CMK (cell line): ENCODE data around the gene TTLL12.
"Not testable (repeated sequence)": the region's sequence is repeated elsewhere in the genome, so short reads cannot be mapped to it uniquely, and the experiment has no call there.

Source experiments
- DNase-seq: peaks from one replicate; pipeline ENCODE4 v3.0.0-alpha.2; 2010; ENCODE audit warnings: low read depth

TTLL12 gene

GRCh38 chr22:43153899-43154298 lies 33.0 kb downstream of the TTLL12 start:
- no peak for DNase-seq

- no peak for DNase-seq
Measured at GRCh38 chr22:43152357-43153071, 34.4 kb downstream of the TTLL12 start.

- DNase-seq, result no peak
Measured at GRCh38 chr22:43152003-43152356, 35.0 kb downstream of the TTLL12 start.

DNA sequence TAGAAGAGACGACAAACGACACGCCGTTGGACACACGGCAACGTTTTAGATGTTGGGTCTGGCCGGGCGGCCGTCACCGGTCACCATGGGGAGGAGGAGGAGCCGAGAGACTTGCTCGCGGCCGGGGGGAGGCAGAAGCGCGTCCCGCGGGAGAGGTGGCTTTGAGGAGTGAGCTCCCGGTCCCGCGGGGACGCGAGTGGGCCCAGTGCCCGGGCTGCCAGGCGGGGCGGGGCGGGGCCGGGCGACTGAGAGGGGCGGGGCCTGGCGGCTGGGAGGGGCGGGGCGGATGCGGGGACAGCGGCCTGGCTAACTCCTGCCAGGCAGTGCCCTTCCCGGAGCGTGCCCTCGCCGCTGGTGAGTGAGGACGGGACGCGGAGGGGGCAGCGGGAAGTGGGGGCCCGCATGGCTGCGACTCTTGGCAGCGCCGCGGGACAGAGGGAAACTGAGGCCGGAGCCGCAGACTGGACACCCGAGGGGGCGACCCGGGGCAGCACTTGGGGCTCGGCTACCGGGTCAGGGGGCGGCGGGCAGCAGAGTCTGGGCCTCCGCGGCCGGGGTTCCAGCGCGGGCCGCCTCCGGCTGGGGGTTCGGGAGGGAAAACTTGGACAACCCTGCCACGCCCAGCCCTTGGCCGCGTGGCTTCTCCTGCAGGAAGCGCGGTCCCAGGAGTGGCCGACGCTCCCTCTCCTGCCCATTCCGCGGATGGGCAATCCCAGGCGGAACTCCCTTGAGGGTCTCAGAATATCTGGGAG lies 35.5 kb downstream of the TTLL12 start, which contains the start of gene TSPO:
TSPO (plus strand) TSS at position 309 of the 752 bp plus-strand sequence. CDS start 7,680 bp downstream, outside the sequence.
- DNase-seq, result peak; percentile 45

DNA sequence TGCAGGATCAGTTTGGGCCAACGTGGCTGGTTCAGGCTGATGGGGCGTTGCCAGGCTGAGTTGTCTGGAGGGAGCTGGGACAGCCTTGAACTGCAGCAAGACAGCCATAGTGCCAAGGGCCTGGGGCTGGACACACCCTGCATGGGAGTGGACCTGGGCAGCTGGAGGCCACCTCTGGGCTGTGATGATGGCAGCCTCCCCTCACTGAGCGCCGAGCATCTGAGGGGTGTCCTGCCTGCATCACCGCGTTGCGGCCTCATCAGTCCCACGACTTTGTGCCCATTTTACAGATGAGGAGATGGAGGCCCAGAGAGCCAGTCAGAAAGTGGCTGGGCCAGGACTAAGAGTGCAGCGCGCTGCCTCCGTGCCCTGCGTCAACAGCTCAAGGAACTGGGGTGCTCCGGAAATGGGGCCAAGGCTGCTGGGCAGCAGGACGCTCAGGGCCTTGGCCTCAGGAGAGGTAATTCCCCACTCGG lies 36.2 kb downstream of the TTLL12 start:
- DNase-seq, result no peak

- DNase-seq, result no peak
Measured at GRCh38 chr22:43148581-43148980, 38.4 kb downstream of the TTLL12 start.

DNA sequence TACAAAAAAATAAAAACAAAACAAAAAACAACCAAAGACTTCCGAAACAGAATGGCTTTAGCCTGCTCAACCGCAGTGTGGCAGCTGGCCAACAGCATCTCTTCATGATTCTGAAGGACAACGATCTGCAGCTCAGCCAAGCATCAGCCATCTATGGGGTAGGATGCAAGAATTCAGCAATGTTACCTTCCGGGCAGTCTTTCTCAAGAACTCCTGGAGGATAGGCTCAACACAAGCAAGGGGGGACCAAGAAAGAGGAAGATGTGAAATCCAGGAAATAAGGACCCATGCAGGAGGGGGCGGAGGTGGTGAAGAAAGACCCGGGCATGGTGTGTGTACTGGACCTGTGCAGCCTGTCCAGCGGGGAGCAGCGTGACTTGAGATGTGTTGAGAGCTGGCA lies 39.1 kb downstream of the TTLL12 start:
- DNase-seq, result no peak

GRCh38 chr22:43146332-43146731 lies 40.6 kb downstream of the TTLL12 start:
- not testable (repeated sequence) for DNase-seq

- DNase-seq, result not testable (repeated sequence)
Measured at GRCh38 chr22:43145371-43145770, 41.6 kb downstream of the TTLL12 start.

GRCh38 chr22:43144949-43145348 lies 42.0 kb downstream of the TTLL12 start:
- no peak for DNase-seq

- peak; percentile 60 for DNase-seq
Measured at GRCh38 chr22:43142880-43143562, 43.9 kb downstream of the TTLL12 start, which contains the start of gene MCAT. Gene MCAT, minus strand, starts transcription at chr22:43143398. Its CDS starts 50 bp downstream, at chr22:43143348.

DNA sequence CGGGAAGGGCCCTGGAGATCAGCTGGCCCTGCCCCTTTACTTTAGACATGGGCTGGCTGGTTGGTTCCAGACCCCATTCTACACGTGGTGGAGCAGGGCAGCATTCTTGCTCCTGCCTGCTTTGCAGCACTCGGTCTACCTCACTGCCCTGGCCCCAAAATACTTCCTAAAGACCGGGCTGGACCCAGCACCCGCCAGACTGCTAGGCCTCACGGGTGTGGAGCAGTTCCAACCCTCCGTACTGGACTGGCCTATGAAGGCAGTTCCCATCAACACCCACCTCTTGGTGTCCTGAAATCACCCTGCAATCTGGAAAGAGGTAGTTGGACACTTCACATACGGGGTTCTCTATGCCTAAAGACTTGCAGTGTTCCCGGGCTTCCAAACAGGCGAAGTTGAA lies 50.1 kb downstream of the TTLL12 start:
- no peak for DNase-seq

DNA sequence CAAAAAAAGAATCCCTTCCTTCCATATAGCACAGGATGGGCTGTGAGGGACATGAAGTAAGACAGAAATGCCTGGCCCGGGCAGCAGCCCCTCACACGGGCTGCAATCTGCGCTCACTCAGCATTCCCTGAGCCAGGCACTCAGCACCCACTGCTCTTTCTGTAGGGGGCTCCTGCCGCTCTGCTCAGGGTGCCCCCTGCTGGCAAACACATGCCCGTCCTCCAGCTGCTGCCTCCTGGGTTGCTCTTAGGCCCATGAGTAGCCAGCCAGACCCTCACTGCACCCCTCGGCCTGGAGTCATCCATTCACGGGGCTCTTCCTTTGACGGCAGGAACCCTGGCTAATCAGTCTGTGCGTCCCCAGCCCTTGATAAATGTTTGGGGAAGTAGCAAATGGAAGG lies 50.7 kb downstream of the TTLL12 start:
- DNase-seq, result no peak

- DNase-seq, result no peak
Measured at GRCh38 chr22:43135565-43135964, 51.4 kb downstream of the TTLL12 start.

DNA sequence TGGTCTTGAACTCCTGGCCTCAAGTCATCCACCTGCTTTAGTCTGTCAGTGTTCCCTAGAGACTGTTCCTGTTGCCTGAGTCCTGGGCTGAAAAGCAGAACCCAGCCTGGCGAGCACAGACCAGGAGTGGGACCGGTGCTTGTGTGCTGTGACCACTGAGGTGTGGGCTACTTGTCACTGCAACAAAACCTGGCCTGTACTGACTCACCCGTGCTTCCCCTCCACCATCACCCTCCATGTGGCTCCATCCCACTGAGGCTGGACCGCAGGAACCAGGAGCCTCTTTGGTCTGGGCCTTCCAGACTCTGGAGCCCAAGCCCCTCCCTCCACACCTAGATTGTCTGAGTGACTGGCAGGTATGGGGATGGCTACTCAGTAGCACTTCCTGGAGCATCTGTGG lies 52.4 kb downstream of the TTLL12 start:
- no peak for DNase-seq

- no peak for DNase-seq
Measured at GRCh38 chr22:43133401-43133800, 53.5 kb downstream of the TTLL12 start.

DNA sequence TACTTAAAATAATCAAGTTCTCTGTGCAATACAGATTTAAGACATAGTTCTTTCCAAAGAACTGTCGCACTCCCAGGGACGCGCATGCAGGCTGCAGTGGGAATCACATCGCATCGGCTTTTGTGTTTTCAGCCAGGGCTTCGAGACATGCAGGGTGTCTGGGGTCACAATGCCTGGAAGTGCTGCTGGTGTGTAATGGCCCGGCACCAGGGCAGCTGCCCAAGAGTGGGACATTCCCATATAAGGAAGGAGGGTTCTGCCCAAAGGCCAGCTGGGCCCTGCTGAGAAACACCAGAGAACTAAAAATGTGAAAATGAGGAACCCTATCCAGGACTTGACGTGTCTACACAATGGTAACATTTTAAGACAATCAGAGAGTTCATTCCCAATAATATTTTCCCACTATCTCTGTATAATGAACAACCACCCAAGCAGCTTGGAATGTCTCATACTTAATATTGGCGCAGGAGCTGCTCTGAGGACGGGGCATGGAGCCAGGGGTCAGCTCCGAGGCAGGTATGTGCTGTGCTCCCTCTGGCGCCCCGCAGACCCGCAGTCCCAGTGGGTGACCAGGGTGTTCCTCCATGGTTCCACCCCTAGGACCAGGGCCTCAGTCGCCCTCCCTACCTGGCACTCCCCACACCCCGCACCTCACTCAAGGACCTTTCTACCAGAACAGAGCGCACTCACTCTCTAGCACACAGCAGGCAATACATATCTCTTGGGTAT lies 55.0 kb downstream of the TTLL12 start:
- no peak for DNase-seq

DNA sequence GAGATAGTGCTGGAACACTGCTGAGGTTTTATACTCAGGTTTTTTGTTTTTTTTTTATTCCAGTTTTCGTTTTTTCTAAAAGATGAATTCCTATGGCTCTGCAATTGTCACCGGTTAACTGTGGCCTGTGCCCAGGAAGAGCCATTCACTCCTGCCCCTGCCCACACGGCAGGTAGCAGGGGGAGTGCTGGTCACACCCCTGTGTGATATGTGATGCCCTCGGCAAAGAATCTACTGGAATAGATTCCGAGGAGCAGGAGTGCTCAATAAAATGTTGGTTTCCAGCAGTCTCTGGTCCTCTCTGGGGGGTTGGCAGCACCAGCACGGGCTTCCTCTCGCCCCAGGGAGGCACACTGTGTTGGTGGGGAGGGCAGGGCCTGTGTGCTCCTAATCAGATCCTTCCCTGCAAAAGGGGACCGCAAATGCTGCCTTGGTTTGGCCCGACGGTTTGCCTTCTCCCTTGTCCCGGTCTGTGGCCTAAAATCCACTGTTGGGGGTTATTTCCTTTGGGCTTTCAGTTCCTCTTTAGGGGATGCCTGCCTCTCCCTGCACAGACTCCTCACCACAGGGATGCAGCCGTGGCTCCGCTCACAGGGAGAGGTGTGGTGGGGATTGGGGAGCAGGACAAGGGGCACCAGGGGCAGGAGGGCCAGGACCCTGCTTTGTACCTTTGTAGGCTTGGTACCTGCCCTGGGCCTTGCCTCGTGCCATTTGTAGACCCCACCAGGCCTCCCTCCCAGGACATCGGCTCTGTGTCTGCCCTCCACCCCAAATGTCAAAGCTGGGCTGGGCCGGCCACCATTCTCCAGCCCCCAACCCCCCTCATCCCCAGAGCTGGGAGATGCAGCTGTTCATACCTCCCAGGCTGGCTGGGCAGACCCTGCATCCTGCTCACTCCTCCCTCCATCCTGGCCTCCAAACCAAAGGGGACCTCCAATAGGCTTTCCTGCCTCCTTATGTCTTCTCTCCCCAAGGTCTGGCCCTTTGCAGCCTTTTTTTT lies 57.2 kb downstream of the TTLL12 start:
- DNase-seq, result no peak

GRCh38 chr22:43128928-43129424 lies 58.0 kb downstream of the TTLL12 start:
- DNase-seq, result no peak

GRCh38 chr22:43128116-43128515 lies 58.8 kb downstream of the TTLL12 start:
- no peak for DNase-seq
